Panc1 (cell line): ENCODE measurements around the gene JPH2. TPM values are rescaled to one million over a fixed set of nuclear protein-coding genes. Genes with fewer than 3 reads are reported as not detected.

Experiments
- ATAC-seq: fragments of 200-7000 bp; cut with Tn5 transposase; 2 replicates; pipeline ENCODE4 v1.9.1; 2020; ENCODE audit warnings: mild to moderate bottlenecking, moderate library complexity
- BruUV-seq: library from RNA; stranded (reverse); fragments of 400-500 nt; replicated peaks from 2 replicates; lab custom pipeline; 2021; lab: Mats Ljungman, UMichigan
- CTCF ChIA-PET: fragments of 300-600 bp; sonication (Branson Sonifier 250); formaldehyde crosslinking; loops from one replicate; lab custom pipeline; 2022; ENCODE audit warnings: antibody characterized with exemption; lab: Charles Lee
- POLR2A ChIA-PET: fragments of 300-600 bp; sonication (Branson Sonifier 250); formaldehyde crosslinking; loops from one replicate; lab custom pipeline; 2022; ENCODE audit warnings: antibody characterized with exemption; lab: Charles Lee
- DNase-seq: peaks from one replicate; pipeline ENCODE4 v3.0.0-alpha.2; 2010; ENCODE audit warnings: low read depth, low spot score
- H3K27ac ChIP-seq: 2 replicates; pipeline ENCODE4 v1.5.1; 2011; ENCODE audit warnings: mild to moderate bottlenecking, low read length, inconsistent platforms
- H3K27me3 ChIP-seq: fragments of 200-500 bp; sonication (Bioruptor generic); 2 replicates; pipeline ENCODE4 v1.6.0; 2014; ENCODE audit warnings: low read length, inconsistent platforms; ENCODE audit not compliant: control insufficient read depth, insufficient read depth
- H3K36me3 ChIP-seq: fragments of 200-500 bp; sonication (Bioruptor generic); 2 replicates; pipeline ENCODE4 v1.5.1; 2014; ENCODE audit warnings: inconsistent platforms, mild to moderate bottlenecking, low read length, moderate library complexity; ENCODE audit not compliant: control insufficient read depth, insufficient read depth
- H3K4me1 ChIP-seq: 2 replicates; pipeline ENCODE4 v1.5.1; 2011; ENCODE audit warnings: inconsistent platforms, mild to moderate bottlenecking, low read length, moderate library complexity; ENCODE audit not compliant: control insufficient read depth, insufficient read depth
- H3K4me3 ChIP-seq, 2 experiments: 2 replicates each; pipeline ENCODE4 v1.5.1; 2011 to 2012; ENCODE audit warnings: low read depth in 2 of 2, low read length in 2 of 2, mild to moderate bottlenecking in 2 of 2, inconsistent platforms in 1 of 2, moderate library complexity in 1 of 2
- H3K9me3 ChIP-seq: fragments of 200-500 bp; sonication (Bioruptor generic); 2 replicates; pipeline ENCODE4 v1.5.1; 2014; ENCODE audit warnings: low read depth, mild to moderate bottlenecking, inconsistent platforms, low read length, moderate library complexity; ENCODE audit not compliant: control insufficient read depth, insufficient read depth
- POLR2AphosphoS5 ChIP-seq: IDR thresholded peaks from 2 replicates; pipeline ENCODE4 v1.6.1; 2012; ENCODE audit warnings: mild to moderate bottlenecking, low read depth, low read length, moderate library complexity
- SIN3A ChIP-seq: IDR thresholded peaks from 2 replicates; pipeline ENCODE4 v1.6.1; 2012; ENCODE audit warnings: low read depth, mild to moderate bottlenecking, low read length, moderate library complexity, borderline replicate concordance; ENCODE audit not compliant: insufficient read depth
- TCF7L2 ChIP-seq: IDR thresholded peaks from 2 replicates; pipeline ENCODE4 v1.6.1; 2011; ENCODE audit warnings: mild to moderate bottlenecking, low read depth, low read length, inconsistent platforms
- in situ Hi-C: cut with HindIII; loops from 2 replicates; pipeline ENCODE4 v1.10.0; 2016; ENCODE audit warnings: low sequenced_read_pairs, low pct_unique_long_range_greater_than_20kb
- intact Hi-C: fragments of 100-400 bp; cut with micrococcal nuclease; formaldehyde crosslinking; loops from one replicate; pipeline ENCODE4 v1.10.0; 2022; ENCODE audit not compliant: unreplicated experiment
- total RNA-seq: library from RNA; stranded (reverse); gene quantifications from one replicate; pipeline ENCODE4 v1.2.1, GENCODE V29; 2021; ENCODE audit not compliant: unreplicated experiment
- TF ChIP-seq, protein P1 (sequence below), 2 experiments: IDR thresholded peaks; 2 replicates each; pipeline ENCODE4 v1.6.1; 2011 to 2012; ENCODE audit warnings: low read depth in 2 of 2, control low read depth in 1 of 2, low read length in 1 of 2, mild to moderate bottlenecking in 1 of 2, moderate library complexity in 1 of 2; ENCODE audit not compliant: insufficient read depth in 1 of 2
- TF ChIP-seq, protein P2 (sequence below): fragments of 450-650 bp; IDR thresholded peaks from 2 replicates; pipeline ENCODE4 v1.5.1; 2017; ENCODE audit warnings: mild to moderate bottlenecking

JPH2 gene
- total RNA-seq, 1 experiment from 2014 or later: 0.49 TPM

DNA sequence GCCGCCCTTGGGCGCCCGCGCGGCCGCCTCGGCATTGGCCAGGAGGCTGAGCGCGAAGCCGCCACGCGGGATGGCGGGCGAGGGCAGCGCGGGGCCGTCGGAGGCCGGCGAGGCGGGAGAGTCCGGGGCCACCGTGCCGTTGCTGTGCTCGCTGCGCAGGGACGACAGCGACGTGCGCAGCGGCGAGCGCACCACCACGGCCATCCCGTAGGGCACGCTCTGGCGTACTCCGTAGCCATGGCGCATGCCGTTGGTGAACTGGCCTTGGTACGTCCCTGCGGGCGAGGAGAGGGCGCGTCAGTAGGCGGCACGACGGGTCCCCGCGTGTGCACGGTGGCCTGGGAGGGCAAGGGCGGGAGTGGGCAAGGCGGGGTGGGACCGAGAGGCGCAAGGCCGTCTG lies 26.9 kb downstream of the JPH2 start:
- CTCF ChIA-PET: no interaction called here

DNA sequence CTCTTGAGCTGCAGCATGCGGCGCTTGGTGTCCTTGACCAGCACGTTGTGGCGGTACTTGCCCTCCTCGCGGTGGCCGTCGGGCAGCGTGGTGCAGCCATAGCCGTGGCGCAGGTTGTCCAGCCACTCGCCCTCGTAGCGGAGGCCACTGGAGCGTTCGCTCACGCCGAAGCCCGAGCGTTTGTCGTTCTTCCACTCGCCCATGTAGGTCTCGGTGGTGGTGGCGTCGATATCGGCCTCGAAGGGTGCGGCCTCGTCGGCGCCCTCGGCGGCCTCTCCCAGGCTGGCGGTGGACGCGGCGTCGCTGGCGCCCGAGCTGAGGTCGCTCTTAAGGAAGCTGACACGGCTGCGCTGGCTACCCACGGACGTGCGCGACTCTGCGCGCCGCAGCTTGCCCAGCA lies 27.3 kb downstream of the JPH2 start:
- no peaks in the 10 kb centered on the region for H3K4me1 ChIP-seq
- intact Hi-C loops (no loop called here), in situ Hi-C loops (no loop called here)
- DNase-seq (no peak), ATAC-seq (no peak)
- H3K27ac ChIP-seq: no peak overlapping the region
- H3K9me3 ChIP-seq: no peaks in the 10 kb centered on the region
- peaks cover 8% of the 10 kb centered on the region; the same call in 1 of the 2 replicates for H3K27me3 ChIP-seq
- POLR2A ChIA-PET: no interaction called here
- no peak for TF ChIP-seq SIN3A
- TF ChIP-seq, protein P1, sequence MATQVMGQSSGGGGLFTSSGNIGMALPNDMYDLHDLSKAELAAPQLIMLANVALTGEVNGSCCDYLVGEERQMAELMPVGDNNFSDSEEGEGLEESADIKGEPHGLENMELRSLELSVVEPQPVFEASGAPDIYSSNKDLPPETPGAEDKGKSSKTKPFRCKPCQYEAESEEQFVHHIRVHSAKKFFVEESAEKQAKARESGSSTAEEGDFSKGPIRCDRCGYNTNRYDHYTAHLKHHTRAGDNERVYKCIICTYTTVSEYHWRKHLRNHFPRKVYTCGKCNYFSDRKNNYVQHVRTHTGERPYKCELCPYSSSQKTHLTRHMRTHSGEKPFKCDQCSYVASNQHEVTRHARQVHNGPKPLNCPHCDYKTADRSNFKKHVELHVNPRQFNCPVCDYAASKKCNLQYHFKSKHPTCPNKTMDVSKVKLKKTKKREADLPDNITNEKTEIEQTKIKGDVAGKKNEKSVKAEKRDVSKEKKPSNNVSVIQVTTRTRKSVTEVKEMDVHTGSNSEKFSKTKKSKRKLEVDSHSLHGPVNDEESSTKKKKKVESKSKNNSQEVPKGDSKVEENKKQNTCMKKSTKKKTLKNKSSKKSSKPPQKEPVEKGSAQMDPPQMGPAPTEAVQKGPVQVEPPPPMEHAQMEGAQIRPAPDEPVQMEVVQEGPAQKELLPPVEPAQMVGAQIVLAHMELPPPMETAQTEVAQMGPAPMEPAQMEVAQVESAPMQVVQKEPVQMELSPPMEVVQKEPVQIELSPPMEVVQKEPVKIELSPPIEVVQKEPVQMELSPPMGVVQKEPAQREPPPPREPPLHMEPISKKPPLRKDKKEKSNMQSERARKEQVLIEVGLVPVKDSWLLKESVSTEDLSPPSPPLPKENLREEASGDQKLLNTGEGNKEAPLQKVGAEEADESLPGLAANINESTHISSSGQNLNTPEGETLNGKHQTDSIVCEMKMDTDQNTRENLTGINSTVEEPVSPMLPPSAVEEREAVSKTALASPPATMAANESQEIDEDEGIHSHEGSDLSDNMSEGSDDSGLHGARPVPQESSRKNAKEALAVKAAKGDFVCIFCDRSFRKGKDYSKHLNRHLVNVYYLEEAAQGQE (IDR thresholded peaks at IDR 0.05; ENCODE audit: insufficient read depth in 1 of 2, low read depth in 2 of 2, low read length in 1 of 2): no peak
- TF ChIP-seq, protein P2, sequence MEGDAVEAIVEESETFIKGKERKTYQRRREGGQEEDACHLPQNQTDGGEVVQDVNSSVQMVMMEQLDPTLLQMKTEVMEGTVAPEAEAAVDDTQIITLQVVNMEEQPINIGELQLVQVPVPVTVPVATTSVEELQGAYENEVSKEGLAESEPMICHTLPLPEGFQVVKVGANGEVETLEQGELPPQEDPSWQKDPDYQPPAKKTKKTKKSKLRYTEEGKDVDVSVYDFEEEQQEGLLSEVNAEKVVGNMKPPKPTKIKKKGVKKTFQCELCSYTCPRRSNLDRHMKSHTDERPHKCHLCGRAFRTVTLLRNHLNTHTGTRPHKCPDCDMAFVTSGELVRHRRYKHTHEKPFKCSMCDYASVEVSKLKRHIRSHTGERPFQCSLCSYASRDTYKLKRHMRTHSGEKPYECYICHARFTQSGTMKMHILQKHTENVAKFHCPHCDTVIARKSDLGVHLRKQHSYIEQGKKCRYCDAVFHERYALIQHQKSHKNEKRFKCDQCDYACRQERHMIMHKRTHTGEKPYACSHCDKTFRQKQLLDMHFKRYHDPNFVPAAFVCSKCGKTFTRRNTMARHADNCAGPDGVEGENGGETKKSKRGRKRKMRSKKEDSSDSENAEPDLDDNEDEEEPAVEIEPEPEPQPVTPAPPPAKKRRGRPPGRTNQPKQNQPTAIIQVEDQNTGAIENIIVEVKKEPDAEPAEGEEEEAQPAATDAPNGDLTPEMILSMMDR: no peak
- H3K36me3 ChIP-seq: no peaks in the 10 kb centered on the region
- H3K4me3 ChIP-seq: no peak overlapping the region
- BruUV-seq: no TSS peak
- CTCF ChIA-PET: no interaction called here

More for the DNA sequence above, 26.9 kb downstream of the JPH2 start:
- Histone ChIP-seq H3K27ac (no peak overlapping the region), H3K36me3 (no peaks in the 10 kb centered on the region), H3K4me1 (no peaks in the 10 kb centered on the region), H3K9me3 (no peaks in the 10 kb centered on the region), H3K4me3 (no peak overlapping the region), H3K27me3 (peaks cover 8% of the 10 kb centered on the region; the same call in 1 of the 2 replicates)
- intact Hi-C loops (no loop called here), in situ Hi-C loops (no loop called here)
- POLR2A ChIA-PET: no interaction called here
- ATAC-seq: no peak
- DNase-seq: no peak
- TF ChIP-seq, protein P2: no peak
- no peak for TF ChIP-seq SIN3A
- no TSS peak for BruUV-seq

DNA sequence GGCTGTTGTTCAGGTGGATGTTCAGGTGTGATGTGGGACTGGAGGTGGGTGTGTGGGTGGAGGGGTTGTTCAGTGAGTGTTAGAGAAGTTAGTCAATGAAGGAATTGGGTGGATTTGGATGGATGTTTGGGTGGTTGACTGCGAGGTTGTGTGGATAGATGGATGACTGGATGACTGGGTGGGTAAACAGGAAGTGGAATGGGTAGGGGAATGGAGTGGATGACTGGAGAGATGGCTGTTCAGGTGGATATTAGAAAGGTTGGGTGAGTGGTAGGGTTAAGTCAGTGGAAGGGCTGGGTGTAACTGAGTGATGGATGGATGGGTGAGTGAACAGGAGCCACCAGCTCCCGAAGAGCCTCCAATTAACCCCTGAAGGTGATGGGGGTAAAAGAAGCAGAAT lies 27.9 kb downstream of the JPH2 start:
- Histone ChIP-seq H3K4me3 (no peak overlapping the region), H3K27ac (no peak overlapping the region), H3K36me3 (no peaks in the 10 kb centered on the region), H3K4me1 (no peaks in the 10 kb centered on the region), H3K9me3 (no peaks in the 10 kb centered on the region), H3K27me3 (peaks cover 10% of the 10 kb centered on the region)
- ChIA-PET POLR2A (no interaction called here), CTCF (interaction anchor here (0.7 kb wide), 1 partner anchor 18 kb away, joined by 3 read pairs; no protein-coding TSS in a partner anchor)
- DNase-seq: no peak
- ATAC-seq: no peak
- BruUV-seq: no TSS peak
- no peak for TF ChIP-seq TCF7L2
- TF ChIP-seq, protein P1 (IDR thresholded peaks at IDR 0.05; ENCODE audit: insufficient read depth in 1 of 2, low read depth in 2 of 2, low read length in 1 of 2): no peak
- no peak for TF ChIP-seq SIN3A
- TF ChIP-seq, protein P2: no peak
- TF ChIP-seq POLR2AphosphoS5: no peak
- intact Hi-C loops (no loop called here), in situ Hi-C loops (no loop called here)
